SU-DHL-6 (cell line): ENCODE measurements around the gene GREM1.

ENCODE experiments used
- H2AFZ ChIP-seq: fragments of 200-600 bp; sonication (generic); 2 replicates; pipeline ENCODE4 v1.6.1; 2014; ENCODE audit warnings: low read depth, mild to moderate bottlenecking, moderate library complexity, mixed read lengths, antibody characterized with exemption, low read length; ENCODE audit not compliant: severe bottlenecking
- H3F3A ChIP-seq: fragments of 200-600 bp; shearing (Covaris generic); 2 replicates; pipeline ENCODE4 v1.6.0; 2016; ENCODE audit warnings: antibody characterized with exemption, mild to moderate bottlenecking; ENCODE audit not compliant: insufficient read depth
- H3K27ac ChIP-seq: fragments of 200-600 bp; sonication (generic); 2 replicates; pipeline ENCODE4 v1.5.1; 2016; ENCODE audit warnings: low read depth, mild to moderate bottlenecking, low read length, moderate library complexity, mixed read lengths
- H3K27me3 ChIP-seq: fragments of 200-600 bp; sonication (generic), shearing (Covaris generic); 2 replicates; pipeline ENCODE4 v1.6.0; 2014; ENCODE audit warnings: mild to moderate bottlenecking, low read length
- H3K36me3 ChIP-seq: fragments of 200-600 bp; sonication (generic); 2 replicates; pipeline ENCODE4 v1.6.1; 2014; ENCODE audit warnings: mild to moderate bottlenecking, low read length, mixed read lengths
- H3K4me2 ChIP-seq: fragments of 300-600, 200-600 bp; shearing (Covaris generic), sonication (generic); 2 replicates; pipeline ENCODE4 v1.6.0; 2014; ENCODE audit warnings: low read length, low read depth, mild to moderate bottlenecking; ENCODE audit not compliant: poor library complexity, severe bottlenecking
- H3K4me3 ChIP-seq: fragments of 200-600 bp; sonication (generic); 2 replicates; pipeline ENCODE4 v1.5.1; 2014; ENCODE audit warnings: antibody characterized with exemption, low read length, mild to moderate bottlenecking, mixed read lengths; ENCODE audit not compliant: insufficient read depth, poor library complexity, severe bottlenecking
- H3K79me2 ChIP-seq: fragments of 200-600 bp; sonication (generic); 2 replicates; pipeline ENCODE4 v1.6.1; 2014; ENCODE audit warnings: mild to moderate bottlenecking, low read length, moderate library complexity; ENCODE audit not compliant: insufficient read depth
- H3K9ac ChIP-seq: fragments of 200-600 bp; sonication (generic); 2 replicates; pipeline ENCODE4 v1.7.0; 2014; ENCODE audit warnings: mild to moderate bottlenecking, low read length
- H3K9me2 ChIP-seq: fragments of 200-600 bp; sonication (generic); replicated peaks from 2 replicates; pipeline ENCODE4 v1.6.1; 2014; ENCODE audit warnings: low read length; ENCODE audit not compliant: insufficient read depth
- H3K9me3 ChIP-seq: fragments of 200-600 bp; sonication (generic); 2 replicates; pipeline ENCODE4 v1.6.1; 2014; ENCODE audit warnings: low read length, mixed read lengths; ENCODE audit not compliant: insufficient read depth
- H4K20me1 ChIP-seq: fragments of 200-600 bp; sonication (generic); 2 replicates; pipeline ENCODE4 v1.6.1; 2014; ENCODE audit warnings: low read depth, mild to moderate bottlenecking, antibody characterized with exemption, low read length, moderate library complexity, mixed read lengths
- EZH2phosphoT487 ChIP-seq: fragments of 200-600 bp; sonication (generic), shearing (Covaris generic); conservative IDR thresholded peaks from 2 replicates; pipeline ENCODE4 v1.6.1; 2018; ENCODE audit warnings: mild to moderate bottlenecking, antibody characterized with exemption, low read length, moderate library complexity, mixed read lengths
- TF ChIP-seq, protein P1 (sequence below): fragments of 200-600 bp; sonication (generic); IDR thresholded peaks from one replicate; pipeline ENCODE4 v1.5.1; 2017; ENCODE audit warnings: antibody characterized with exemption, mild to moderate bottlenecking, low read length, moderate library complexity; ENCODE audit not compliant: insufficient read depth, poor library complexity, severe bottlenecking

Gene GREM1

DNA sequence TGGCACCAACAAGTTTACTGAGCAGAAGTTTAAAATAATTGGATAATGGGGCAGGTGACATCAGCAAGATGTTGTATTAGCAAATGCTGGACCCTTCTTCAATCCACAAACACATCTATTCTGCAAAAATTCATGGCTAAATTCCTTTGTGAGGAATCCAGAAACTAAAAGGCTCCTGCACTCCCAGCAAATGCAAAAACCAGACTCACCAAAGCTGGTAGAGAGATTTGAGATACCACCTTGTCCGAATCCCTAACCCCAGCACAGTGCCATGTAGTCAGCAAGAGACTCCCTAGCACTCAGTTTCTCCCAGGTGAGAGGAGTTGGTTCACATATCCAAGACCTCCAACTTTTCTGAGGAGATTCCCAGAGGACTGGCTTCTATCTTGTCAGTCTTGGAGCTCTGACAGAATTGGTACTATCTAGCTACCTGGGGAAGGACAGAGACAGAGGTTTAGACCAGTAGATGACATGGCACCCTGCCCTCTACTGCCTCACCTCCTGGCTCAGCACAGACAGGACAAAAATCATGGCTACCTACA, 21.8 kb downstream of the GREM1 start:
- no peak overlapping the region for H3K4me3 ChIP-seq
- no peaks in the 10 kb centered on the region for H3K36me3 ChIP-seq
- no peak overlapping the region for H2AFZ ChIP-seq
- no peaks in the 10 kb centered on the region for H3K79me2 ChIP-seq
- H3K27ac ChIP-seq: no peak overlapping the region
- no peak for TF ChIP-seq EZH2phosphoT487
- TF ChIP-seq, protein P1, sequence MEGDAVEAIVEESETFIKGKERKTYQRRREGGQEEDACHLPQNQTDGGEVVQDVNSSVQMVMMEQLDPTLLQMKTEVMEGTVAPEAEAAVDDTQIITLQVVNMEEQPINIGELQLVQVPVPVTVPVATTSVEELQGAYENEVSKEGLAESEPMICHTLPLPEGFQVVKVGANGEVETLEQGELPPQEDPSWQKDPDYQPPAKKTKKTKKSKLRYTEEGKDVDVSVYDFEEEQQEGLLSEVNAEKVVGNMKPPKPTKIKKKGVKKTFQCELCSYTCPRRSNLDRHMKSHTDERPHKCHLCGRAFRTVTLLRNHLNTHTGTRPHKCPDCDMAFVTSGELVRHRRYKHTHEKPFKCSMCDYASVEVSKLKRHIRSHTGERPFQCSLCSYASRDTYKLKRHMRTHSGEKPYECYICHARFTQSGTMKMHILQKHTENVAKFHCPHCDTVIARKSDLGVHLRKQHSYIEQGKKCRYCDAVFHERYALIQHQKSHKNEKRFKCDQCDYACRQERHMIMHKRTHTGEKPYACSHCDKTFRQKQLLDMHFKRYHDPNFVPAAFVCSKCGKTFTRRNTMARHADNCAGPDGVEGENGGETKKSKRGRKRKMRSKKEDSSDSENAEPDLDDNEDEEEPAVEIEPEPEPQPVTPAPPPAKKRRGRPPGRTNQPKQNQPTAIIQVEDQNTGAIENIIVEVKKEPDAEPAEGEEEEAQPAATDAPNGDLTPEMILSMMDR: no peak
- no peaks in the 10 kb centered on the region for H3K9me3 ChIP-seq
- no peak overlapping the region for H3K4me2 ChIP-seq
- no peaks in the 10 kb centered on the region for H3K27me3 ChIP-seq
- no peak overlapping the region for H3K9ac ChIP-seq
- 0 out of 2 replicates have a peak, but pooled peaks cover 5% of the 10 kb centered on the region for H3K9me2 ChIP-seq
- H3F3A ChIP-seq: no peaks in the 10 kb centered on the region
- no peaks in the 10 kb centered on the region for H4K20me1 ChIP-seq

DNA sequence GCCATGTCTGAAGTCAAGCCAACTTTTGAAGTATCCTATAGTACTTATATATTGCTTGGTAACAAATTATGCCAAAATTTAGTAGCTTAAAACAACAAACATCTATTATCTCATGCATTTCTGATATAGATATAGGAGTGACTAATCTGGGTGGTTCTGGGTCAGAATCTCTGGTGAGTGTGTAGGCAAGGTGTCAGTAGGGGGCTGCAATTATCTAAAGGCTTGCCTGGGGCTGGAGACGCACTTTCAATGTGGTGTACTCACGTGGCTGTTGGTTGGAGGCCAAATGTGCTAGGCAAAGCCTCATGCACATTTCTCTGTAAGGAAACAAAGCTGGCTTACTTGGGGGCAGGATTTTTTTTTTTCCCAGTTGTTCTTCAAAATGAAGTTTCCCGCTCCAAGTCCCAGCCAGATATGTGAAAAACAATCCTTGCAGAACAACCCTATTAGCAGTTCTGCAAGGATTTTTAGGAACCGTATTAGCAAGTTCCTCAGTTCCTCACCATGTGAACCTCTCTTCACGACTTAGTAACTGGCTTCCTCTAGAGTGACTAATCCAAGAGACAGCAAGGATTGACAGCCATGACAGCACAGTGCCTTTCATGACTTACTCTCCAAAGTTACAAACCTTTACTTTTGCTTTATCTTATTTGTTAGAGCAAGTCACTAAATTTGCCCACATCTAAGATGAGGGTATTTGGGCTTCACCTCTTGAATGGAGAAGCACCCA, 25.8 kb downstream of the GREM1 start:
- TF ChIP-seq, protein P1: no peak
- TF ChIP-seq EZH2phosphoT487: no peak
- Histone ChIP-seq H3F3A (no peaks in the 10 kb centered on the region), H3K9me2 (0 out of 2 replicates have a peak, but pooled peaks cover 4% of the 10 kb centered on the region), H3K36me3 (no peaks in the 10 kb centered on the region), H3K9ac (no peak overlapping the region), H3K4me2 (no peak overlapping the region), H3K27me3 (no peaks in the 10 kb centered on the region), H3K4me3 (no peak overlapping the region), H3K9me3 (no peaks in the 10 kb centered on the region), H3K79me2 (no peaks in the 10 kb centered on the region), H2AFZ (no peak overlapping the region), H3K27ac (no peak overlapping the region), H4K20me1 (no peaks in the 10 kb centered on the region)

DNA sequence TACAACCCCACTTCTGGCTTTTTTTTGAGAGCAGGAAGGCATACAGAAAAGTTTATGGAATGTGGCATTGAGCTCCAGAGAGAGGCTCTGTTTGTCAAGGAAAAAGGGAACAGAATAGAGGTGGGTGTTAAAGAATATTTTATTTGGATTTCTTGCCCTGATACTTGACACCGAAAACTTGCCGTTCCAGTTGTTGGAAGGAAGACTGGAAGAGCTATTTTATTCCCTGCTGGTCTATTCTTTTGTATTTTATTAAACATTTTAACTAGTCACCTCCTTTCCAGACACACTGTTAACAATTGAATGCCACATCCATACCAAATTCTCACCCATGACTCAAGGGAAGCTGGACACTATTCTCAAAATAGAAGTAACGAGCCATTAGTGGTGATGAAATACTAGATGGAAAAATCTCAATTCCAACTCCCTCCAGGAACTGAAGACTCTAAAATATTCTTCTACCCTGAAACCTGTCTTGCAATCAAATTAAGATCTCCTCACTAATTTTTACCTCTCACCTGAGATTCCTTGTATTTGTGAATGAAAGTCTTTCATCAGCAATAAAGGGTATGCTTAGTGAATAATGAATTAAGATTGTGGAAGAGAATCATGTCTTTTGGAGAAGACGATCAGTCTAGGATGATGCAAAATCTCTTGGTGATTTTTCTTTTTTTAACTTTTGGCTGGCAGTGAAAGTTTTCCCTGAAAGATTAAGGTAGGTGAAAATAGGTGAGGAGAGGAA, 28.5 kb downstream of the GREM1 start:
- no peak overlapping the region for H3K27ac ChIP-seq
- H4K20me1 ChIP-seq: no peaks in the 10 kb centered on the region
- H3K27me3 ChIP-seq: no peaks in the 10 kb centered on the region
- TF ChIP-seq EZH2phosphoT487: no peak
- TF ChIP-seq, protein P1: no peak
- H3K36me3 ChIP-seq: no peaks in the 10 kb centered on the region
- no peaks in the 10 kb centered on the region for H3K79me2 ChIP-seq
- no peak overlapping the region for H3K4me2 ChIP-seq
- no peak overlapping the region for H3K4me3 ChIP-seq
- H3K9me2 ChIP-seq: no peaks in the 10 kb centered on the region
- no peak overlapping the region for H3K9ac ChIP-seq
- no peaks in the 10 kb centered on the region for H3K9me3 ChIP-seq
- H2AFZ ChIP-seq: no peak overlapping the region
- H3F3A ChIP-seq: no peaks in the 10 kb centered on the region
